Peyer's patch (tissue), 4 donors: ENCODE results near the gene ELP2. TPM values are rescaled to one million over a fixed set of nuclear protein-coding genes. Genes with fewer than 3 reads are reported as not detected.
"Not testable (repeated sequence)": the region's sequence is repeated elsewhere in the genome, so short reads cannot be mapped to it uniquely, and the experiment has no call there.

Experiments
- DNase-seq, 3 donors: peaks; one replicate each; pipeline ENCODE4 v3.0.0-alpha.2; 2017 to 2019
- H3K27ac ChIP-seq, 4 donors: fragments of 200-600 bp; sonication (generic); one replicate each; pipeline ENCODE4 v1.5.1; 2016 to 2019
- H3K27me3 ChIP-seq, 2 donors: fragments of 200-600 bp; sonication (generic); one replicate each; pipeline ENCODE4 v1.5.1; 2019
- H3K36me3 ChIP-seq, 3 donors: fragments of 200-600 bp; sonication (generic); one replicate each; pipeline ENCODE4 v1.5.1; 2016 to 2019
- H3K4me1 ChIP-seq, 4 donors: fragments of 200-600 bp; sonication (generic); one replicate each; pipeline ENCODE4 v1.5.1; 2016 to 2019
- H3K4me3 ChIP-seq, 4 donors: fragments of 200-600 bp; sonication (generic); 1 replicate in 3 of 4; 2 replicates in 1 of 4; pipeline ENCODE4 v1.5.1; 2016 to 2019; ENCODE audit warnings: mild to moderate bottlenecking in 1 of 4
- H3K9me3 ChIP-seq, 4 donors: fragments of 200-600 bp; sonication (generic); one replicate each; pipeline ENCODE4 v1.5.1; 2016 to 2019; ENCODE audit warnings: mild to moderate bottlenecking in 1 of 4
- CTCF ChIP-seq, 6 experiments: fragments of 450-650 bp in 4 of 6; fragments of 200-600 bp in 2 of 6; sonication (generic) in 1 of 6; IDR thresholded peaks; one replicate each; pipeline ENCODE4 v1.5.1; 2017 to 2019; ENCODE audit warnings: antibody characterized with exemption in 6 of 6, mild to moderate bottlenecking in 3 of 6, moderate library complexity in 1 of 6
- POLR2A ChIP-seq, 2 donors: fragments of 450-650 bp; IDR thresholded peaks; one replicate each; pipeline ENCODE4 v1.5.1; 2017; ENCODE audit warnings: antibody characterized with exemption in 2 of 2, mild to moderate bottlenecking in 2 of 2, moderate library complexity in 2 of 2
- total RNA-seq, 4 donors: library from RNA; depleted of rRNA; stranded (reverse); fragments of >200 nt; gene quantifications; one replicate each; pipeline ENCODE4 v1.1.0, GENCODE V29; 2016

The ELP2 gene
- total RNA-seq, 4 donors from 2014 or later: 41.2 to 74.6 (median 55.7) TPM

- H3K36me3 ChIP-seq: peaks cover 0 to 55% (median 0%) of the 10 kb centered on the region in 3 donors
- no peak for TF ChIP-seq POLR2A (IDR thresholded peaks at IDR 0.05)
- no peak for TF ChIP-seq CTCF (IDR thresholded peaks at IDR 0.05)
- H3K4me3 ChIP-seq: no peak overlapping the region
- H3K27ac ChIP-seq: no peak overlapping the region
- DNase-seq: no peak
- H3K4me1 ChIP-seq: no peaks in the 10 kb centered on the region
- no peaks in the 10 kb centered on the region for H3K9me3 ChIP-seq
- no peaks in the 10 kb centered on the region for H3K27me3 ChIP-seq
These were observed 17.4 kb upstream of the ELP2 start for GRCh38 chr18:36112302-36112701.

- TF ChIP-seq POLR2A (IDR thresholded peaks at IDR 0.05) (no peak), CTCF (IDR thresholded peaks at IDR 0.05) (no peak)
- no peaks in the 10 kb centered on the region for H3K9me3 ChIP-seq
- peaks cover 0 to 64% (median 0%) of the 10 kb centered on the region in 3 donors for H3K36me3 ChIP-seq
These were observed 15.4 kb upstream of the ELP2 start for GRCh38 chr18:36114251-36114650.

GRCh38 chr18:36114738-36115137, 15.0 kb upstream of the ELP2 start:
- no peaks in the 10 kb centered on the region for H3K27me3 ChIP-seq
- H3K9me3 ChIP-seq: no peaks in the 10 kb centered on the region
- no peak overlapping the region for H3K27ac ChIP-seq
- H3K4me1 ChIP-seq: no peaks in the 10 kb centered on the region
- DNase-seq: no peak
- TF ChIP-seq POLR2A (IDR thresholded peaks at IDR 0.05): no peak
- TF ChIP-seq CTCF (IDR thresholded peaks at IDR 0.05): no peak
- H3K36me3 ChIP-seq: peaks cover 0 to 65% (median 0%) of the 10 kb centered on the region in 3 donors
- H3K4me3 ChIP-seq: no peak overlapping the region

More at GRCh38 chr18:36114251-36114650, 15.4 kb upstream of the ELP2 start:
- no peak for DNase-seq
- Histone ChIP-seq H3K27ac (no peak overlapping the region), H3K4me1 (no peaks in the 10 kb centered on the region), H3K4me3 (no peak overlapping the region), H3K27me3 (no peaks in the 10 kb centered on the region)

- H3K36me3 ChIP-seq: peaks cover 0 to 71% (median 0%) of the 10 kb centered on the region in 3 donors
- H3K9me3 ChIP-seq, H3K4me3 ChIP-seq, H3K27me3 ChIP-seq, DNase-seq, H3K4me1 ChIP-seq, H3K27ac ChIP-seq: not testable (repeated sequence)
These were observed 12.9 kb upstream of the ELP2 start for GRCh38 chr18:36116771-36117170.

GRCh38 chr18:36120297-36120696, 9.4 kb upstream of the ELP2 start:
- Histone ChIP-seq H3K27ac (no peak overlapping the region), H3K36me3 (peaks cover 0 to 70% (median 0%) of the 10 kb centered on the region in 3 donors), H3K9me3 (no peaks in the 10 kb centered on the region), H3K27me3 (no peaks in the 10 kb centered on the region), H3K4me1 (no peaks in the 10 kb centered on the region), H3K4me3 (no peak overlapping the region)
- no peak for DNase-seq
- TF ChIP-seq CTCF (IDR thresholded peaks at IDR 0.05) (no peak), POLR2A (IDR thresholded peaks at IDR 0.05) (no peak)

GRCh38 chr18:36124841-36125240, 4.9 kb upstream of the ELP2 start:
- H3K4me1 ChIP-seq: peaks cover 0 to 5% (median 0%) of the 10 kb centered on the region in 4 donors
- H3K27ac ChIP-seq: no peak overlapping the region
- TF ChIP-seq POLR2A (IDR thresholded peaks at IDR 0.05) (no peak), CTCF (IDR thresholded peaks at IDR 0.05) (no peak)
- no peaks in the 10 kb centered on the region for H3K27me3 ChIP-seq
- H3K9me3 ChIP-seq: no peaks in the 10 kb centered on the region
- DNase-seq: no peak
- no peak overlapping the region for H3K4me3 ChIP-seq
- peaks cover 0 to 43% (median 0%) of the 10 kb centered on the region in 3 donors for H3K36me3 ChIP-seq
